ENCODE measurements around the gene LLGL2. TPM values are rescaled to one million over a fixed set of nuclear protein-coding genes. Genes with fewer than 3 reads are reported as not detected.
"Not testable (repeated sequence)": the region's sequence is repeated elsewhere in the genome, so short reads cannot be mapped to it uniquely, and the experiment has no call there.

LLGL2 gene
- total RNA-seq, 2 donors from 2014 or later: 113 to 251 TPM

DNA sequence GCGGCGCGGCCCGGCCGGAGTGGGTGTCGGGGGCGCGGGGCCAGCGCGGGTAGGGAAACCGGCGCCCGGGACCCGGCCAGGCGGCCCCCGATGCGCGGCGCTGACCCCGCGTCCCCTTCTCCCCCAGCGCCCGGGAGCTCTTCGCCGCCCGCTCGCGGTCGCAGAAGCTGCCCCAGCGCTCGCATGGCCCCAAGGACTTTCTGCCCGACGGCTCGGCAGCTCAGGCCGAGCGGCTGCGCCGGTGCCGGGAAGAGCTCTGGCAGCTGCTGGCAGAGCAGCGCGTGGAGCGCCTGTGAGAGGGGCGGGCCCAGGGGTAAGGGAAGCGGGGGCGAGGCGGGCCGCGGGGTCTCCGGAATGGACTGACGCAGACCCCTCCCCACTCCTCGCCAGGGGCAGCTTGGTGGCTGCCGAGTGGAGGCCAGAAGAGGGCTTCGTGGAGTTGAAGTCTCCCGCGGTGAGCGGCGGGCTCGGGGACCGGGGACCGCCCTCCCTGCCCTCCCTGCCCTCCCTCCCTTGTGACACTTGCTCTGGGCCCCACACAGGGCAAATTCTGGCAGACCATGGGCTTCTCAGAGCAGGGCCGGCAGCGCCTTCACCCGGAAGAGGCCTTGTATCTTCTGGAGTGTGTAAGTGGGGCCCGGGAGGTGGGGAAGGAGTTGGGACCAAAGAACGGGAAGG is 8.7 kb upstream of the LLGL2 start:
- WGBS, 2 donors: 0 to 1% methylated on average over 7 to 64 of the region's 65 CpGs
- DNase-seq (peak; percentile 23 to 42 (median 35)), ATAC-seq (peak; percentile 1)
- intact Hi-C loops (cut with DNase I): no loop called here
- Histone ChIP-seq H3K9me3 (no peaks in the 10 kb centered on the region), H3K4me1 (peaks cover 54% of the 10 kb centered on the region), H3K27me3 (no peaks in the 10 kb centered on the region), H3K36me3 (replicated peaks in 1 of 2; ENCODE audit: insufficient read depth in 1 of 2, low read depth in 2 of 2) (peaks cover 0 to 2% of the 10 kb centered on the region in 2 donors), H3K4me3 (peak overlapping the region; percentile 50 to 86), H3K27ac (peak overlapping the region; percentile 26 to 89 (median 69))
- TF ChIP-seq, protein P1, sequence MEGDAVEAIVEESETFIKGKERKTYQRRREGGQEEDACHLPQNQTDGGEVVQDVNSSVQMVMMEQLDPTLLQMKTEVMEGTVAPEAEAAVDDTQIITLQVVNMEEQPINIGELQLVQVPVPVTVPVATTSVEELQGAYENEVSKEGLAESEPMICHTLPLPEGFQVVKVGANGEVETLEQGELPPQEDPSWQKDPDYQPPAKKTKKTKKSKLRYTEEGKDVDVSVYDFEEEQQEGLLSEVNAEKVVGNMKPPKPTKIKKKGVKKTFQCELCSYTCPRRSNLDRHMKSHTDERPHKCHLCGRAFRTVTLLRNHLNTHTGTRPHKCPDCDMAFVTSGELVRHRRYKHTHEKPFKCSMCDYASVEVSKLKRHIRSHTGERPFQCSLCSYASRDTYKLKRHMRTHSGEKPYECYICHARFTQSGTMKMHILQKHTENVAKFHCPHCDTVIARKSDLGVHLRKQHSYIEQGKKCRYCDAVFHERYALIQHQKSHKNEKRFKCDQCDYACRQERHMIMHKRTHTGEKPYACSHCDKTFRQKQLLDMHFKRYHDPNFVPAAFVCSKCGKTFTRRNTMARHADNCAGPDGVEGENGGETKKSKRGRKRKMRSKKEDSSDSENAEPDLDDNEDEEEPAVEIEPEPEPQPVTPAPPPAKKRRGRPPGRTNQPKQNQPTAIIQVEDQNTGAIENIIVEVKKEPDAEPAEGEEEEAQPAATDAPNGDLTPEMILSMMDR (IDR thresholded peaks at IDR 0.05): no peak
- peak in 1 of 3 donors; percentile 13 for TF ChIP-seq POLR2A (IDR thresholded peaks at IDR 0.05)

DNA sequence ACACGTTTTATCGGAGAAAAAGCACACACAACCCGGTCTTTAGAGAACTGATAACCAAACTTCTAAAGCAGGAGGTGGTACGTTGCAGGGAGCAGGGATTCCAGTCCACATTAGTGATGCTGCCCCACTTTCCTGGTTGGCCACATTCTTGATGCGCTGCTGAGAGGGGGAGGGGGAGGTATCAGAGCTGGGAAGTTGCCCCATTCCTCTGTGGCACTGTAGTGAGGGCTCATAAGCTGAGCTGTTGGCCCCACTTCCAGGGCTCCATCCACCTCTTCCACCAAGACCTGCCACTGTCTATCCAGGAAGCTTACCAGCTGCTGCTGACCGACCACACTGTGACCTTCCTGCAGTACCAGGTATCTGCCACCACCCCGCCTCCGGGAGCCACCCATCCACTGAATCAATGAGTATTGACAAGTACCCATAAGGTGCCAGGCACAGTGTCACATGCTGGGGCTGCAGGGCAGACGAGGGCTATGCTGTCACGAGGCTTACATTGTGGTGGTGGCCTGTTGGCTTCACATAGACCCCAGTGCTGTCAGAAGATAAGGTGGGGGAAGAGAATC is 8.1 kb upstream of the LLGL2 start:
- Histone ChIP-seq H3K27ac (peak overlapping the region in 2 of 4 donors; percentile 87 to 89), H3K36me3 (replicated peaks in 1 of 2; ENCODE audit: insufficient read depth in 1 of 2, low read depth in 2 of 2) (peaks cover 0 to 2% of the 10 kb centered on the region in 2 donors), H3K27me3 (no peaks in the 10 kb centered on the region), H3K4me1 (peaks cover 48% of the 10 kb centered on the region), H3K9me3 (no peaks in the 10 kb centered on the region), H3K4me3 (peak overlapping the region in 1 of 2 donors; percentile 86)
- WGBS, 2 donors: 2 to 18% methylated on average over 7 to 10 of the region's 10 CpGs
- intact Hi-C loops (cut with DNase I): no loop called here
- no peak for TF ChIP-seq POLR2A (IDR thresholded peaks at IDR 0.05)
- TF ChIP-seq, protein P1 (IDR thresholded peaks at IDR 0.05): peak in 3 of 7 experiments; percentile 27 to 36 (median 28)
- ATAC-seq (no peak), DNase-seq (peak in 3 of 4 donors; percentile 24 to 51 (median 47))

DNA sequence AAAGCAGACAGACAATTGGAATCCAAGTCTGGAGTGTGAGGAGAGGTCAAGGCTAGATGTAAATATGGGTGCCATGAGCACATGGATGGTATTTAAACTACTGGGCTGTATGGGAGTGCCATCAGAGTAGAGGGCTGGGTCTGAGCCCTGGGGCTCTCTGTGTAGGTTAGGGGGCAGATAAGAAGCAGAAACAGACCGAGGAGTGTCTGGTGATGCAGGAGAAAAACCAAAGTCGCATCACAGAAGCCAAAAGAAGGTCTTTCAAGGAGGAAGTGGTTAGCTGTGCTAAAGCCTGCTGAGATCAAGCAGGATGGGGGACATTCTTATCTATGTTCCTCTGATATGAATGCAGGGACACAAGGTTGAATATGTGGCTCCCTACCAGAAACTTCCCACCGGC is 7.3 kb upstream of the LLGL2 start:
- Histone ChIP-seq H3K4me1 (peaks cover 40% of the 10 kb centered on the region), H3K4me3 (no peak overlapping the region), H3K27me3 (no peaks in the 10 kb centered on the region), H3K36me3 (replicated peaks in 1 of 2; ENCODE audit: insufficient read depth in 1 of 2, low read depth in 2 of 2) (peaks cover 0 to 2% of the 10 kb centered on the region in 2 donors), H3K9me3 (no peaks in the 10 kb centered on the region), H3K27ac (no peak overlapping the region)
- no peak for TF ChIP-seq POLR2A (IDR thresholded peaks at IDR 0.05)
- TF ChIP-seq, protein P1 (IDR thresholded peaks at IDR 0.05): no peak
- no peak for DNase-seq
- WGBS, 2 donors: 60 to 76% methylated on average over 3 of the region's 3 CpGs
- intact Hi-C loops (cut with DNase I): no loop called here
- ATAC-seq: no peak

DNA sequence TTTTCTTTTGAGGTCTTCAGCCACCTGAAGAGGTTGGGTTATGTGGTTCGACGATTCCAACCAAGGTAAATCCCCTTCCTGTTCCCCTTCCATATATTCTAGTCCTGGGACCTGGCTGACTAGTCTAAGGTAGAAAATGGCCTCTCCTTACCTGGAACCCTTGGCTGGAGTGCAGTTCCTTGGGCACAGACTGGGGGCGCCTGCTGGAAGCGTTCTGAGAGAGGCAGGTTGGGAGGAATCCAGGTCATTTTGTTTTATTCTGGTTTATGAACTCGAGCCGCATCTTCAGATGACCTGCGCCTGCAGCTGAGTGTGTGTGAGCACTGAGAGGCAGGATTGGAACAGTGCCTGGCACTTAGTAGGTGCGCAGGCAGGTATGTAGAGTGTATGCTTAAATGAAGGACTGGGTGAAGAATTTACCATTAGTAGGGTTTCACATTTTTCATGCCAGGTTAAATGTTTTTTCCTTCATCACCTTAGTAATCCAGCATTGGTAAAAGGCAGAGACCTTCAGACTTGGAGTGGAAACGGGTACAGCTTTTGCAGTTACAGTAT is 6.4 kb upstream of the LLGL2 start:
- peaks cover 33% of the 10 kb centered on the region for H3K4me1 ChIP-seq
- intact Hi-C loops (cut with DNase I): no loop called here
- no peak overlapping the region for H3K4me3 ChIP-seq
- H3K36me3 ChIP-seq (replicated peaks in 1 of 2; ENCODE audit: insufficient read depth in 1 of 2, low read depth in 2 of 2): peaks cover 0 to 2% of the 10 kb centered on the region in 2 donors
- H3K27ac ChIP-seq: no peak overlapping the region
- H3K9me3 ChIP-seq: no peaks in the 10 kb centered on the region
- 82 to 91% methylated on average over 8 to 9 of the region's 9 CpGs for WGBS, 2 donors
- ATAC-seq (no peak), DNase-seq (no peak)
- TF ChIP-seq, protein P1 (IDR thresholded peaks at IDR 0.05): no peak
- no peak for TF ChIP-seq POLR2A (IDR thresholded peaks at IDR 0.05)
- H3K27me3 ChIP-seq: no peaks in the 10 kb centered on the region

DNA sequence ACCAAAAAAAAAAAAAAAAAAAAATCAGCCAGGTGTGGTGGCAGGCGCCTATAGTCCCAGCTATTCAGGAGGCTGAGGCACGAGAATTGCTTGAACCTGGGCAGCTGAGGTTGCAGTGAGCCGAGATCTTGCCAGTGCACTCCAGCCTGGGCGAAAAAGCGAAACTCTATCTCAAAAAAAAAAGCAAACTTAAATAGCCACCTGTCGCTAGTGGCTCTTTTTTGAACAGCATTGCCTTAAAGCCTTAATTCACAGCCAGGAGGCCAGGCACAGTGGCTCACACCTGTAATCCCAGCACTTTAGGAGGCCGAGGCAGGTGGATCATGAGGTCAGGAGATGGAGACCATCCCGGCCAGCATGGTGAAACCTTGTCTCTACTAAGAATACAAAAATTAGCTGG is 5.1 kb upstream of the LLGL2 start:
- peaks cover 35% of the 10 kb centered on the region for H3K4me1 ChIP-seq
- H3K27ac ChIP-seq; ATAC-seq; H3K9me3 ChIP-seq; H3K27me3 ChIP-seq; H3K4me3 ChIP-seq; DNase-seq; H3K36me3 ChIP-seq (replicated peaks in 1 of 2; ENCODE audit: insufficient read depth in 1 of 2, low read depth in 2 of 2); intact Hi-C loops (cut with DNase I): not testable (repeated sequence)
- 75 to 90% methylated on average over 8 of the region's 8 CpGs for WGBS, 2 donors
